Left kidney (tissue), 2 donors: Measurements from ENCODE around the gene BLOC1S2. TPM values are rescaled to one million over a fixed set of nuclear protein-coding genes. Genes with fewer than 3 reads are reported as not detected.
"Not testable (repeated sequence)": the region's sequence is repeated elsewhere in the genome, so short reads cannot be mapped to it uniquely, and the experiment has no call there.

Experiments used
- DNase-seq: peaks from one replicate; pipeline ENCODE4 v3.0.0-alpha.2; 2013
- polyA plus RNA-seq: library from polyadenylated mRNA; unstranded; fragments of 120-200 nt; gene quantifications from one replicate; pipeline ENCODE4 v1.2.1, GENCODE V29; 2013; ENCODE audit not compliant: insufficient read length

Gene BLOC1S2
- polyA plus RNA-seq, 1 donor, result 43.7 TPM

GRCh38 chr10:100297242-100297641 is 10.8 kb upstream of the BLOC1S2 start:
- no peak for DNase-seq

GRCh38 chr10:100293066-100293465 is 6.6 kb upstream of the BLOC1S2 start:
- no peak for DNase-seq

GRCh38 chr10:100292300-100292699 is 5.8 kb upstream of the BLOC1S2 start:
- not testable (repeated sequence) for DNase-seq

GRCh38 chr10:100291356-100291755 is 4.9 kb upstream of the BLOC1S2 start:
- DNase-seq, result no peak

- DNase-seq, result no peak
Observed at GRCh38 chr10:100289641-100290040, 3.2 kb upstream of the BLOC1S2 start.

- no peak for DNase-seq
Observed at GRCh38 chr10:100288196-100288595, 1.7 kb upstream of the BLOC1S2 start.

- no peak for DNase-seq
Observed at GRCh38 chr10:100287756-100288155, 1.3 kb upstream of the BLOC1S2 start.

- not testable (repeated sequence) for DNase-seq
Observed at GRCh38 chr10:100285326-100285725, 1.2 kb downstream of the BLOC1S2 start.

- no peak for DNase-seq
Observed at GRCh38 chr10:100282907-100283306, 3.6 kb downstream of the BLOC1S2 start.

- not testable (repeated sequence) for DNase-seq
Observed at GRCh38 chr10:100276971-100277370, 9.5 kb downstream of the BLOC1S2 start.

- peak; percentile 87 for DNase-seq
Observed at GRCh38 chr10:100267239-100268104, 19.0 kb downstream of the BLOC1S2 start, which contains the start of gene CWF19L1. CWF19L1 (minus strand) TSS chr10:100267638; CDS start chr10:100267593, 45 bp downstream.

GRCh38 chr10:100265821-100266485 is 20.5 kb downstream of the BLOC1S2 start:
- DNase-seq, result no peak

- DNase-seq, result no peak
Observed at GRCh38 chr10:100254191-100254590, 32.3 kb downstream of the BLOC1S2 start.

- no peak for DNase-seq
Observed at GRCh38 chr10:100253041-100253440, 33.4 kb downstream of the BLOC1S2 start.

- no peak for DNase-seq
Observed at GRCh38 chr10:100248820-100249219, 37.7 kb downstream of the BLOC1S2 start.

- no peak for DNase-seq
Observed at GRCh38 chr10:100245484-100246220, 40.8 kb downstream of the BLOC1S2 start.

- DNase-seq, result no peak
Observed at GRCh38 chr10:100239851-100240250, 46.6 kb downstream of the BLOC1S2 start.

GRCh38 chr10:100238429-100238828 is 48.1 kb downstream of the BLOC1S2 start:
- no peak for DNase-seq

- DNase-seq, result no peak
Observed at GRCh38 chr10:100232101-100232500, 54.4 kb downstream of the BLOC1S2 start.

GRCh38 chr10:100229819-100230422 is 56.6 kb downstream of the BLOC1S2 start:
- no peak for DNase-seq

GRCh38 chr10:100223879-100224278 is 62.6 kb downstream of the BLOC1S2 start:
- no peak for DNase-seq
